SH-SY5Y (cell line): ENCODE results near the gene ANXA8.

Experiments
- GATA2 ChIP-seq: IDR thresholded peaks from 2 replicates; pipeline ENCODE4 v1.6.1; 2011; ENCODE audit warnings: mild to moderate bottlenecking, low read depth, low read length
- GATA3 ChIP-seq: IDR thresholded peaks from 2 replicates; pipeline ENCODE4 v1.6.1; 2011; ENCODE audit warnings: low read depth, mild to moderate bottlenecking, low read length, moderate library complexity

GRCh38 chr10:47447705-47448104 is 36.2 kb downstream of the ANXA8 start:
- TF ChIP-seq GATA2 (no peak), GATA3 (no peak)
